Neural progenitor cell (in vitro differentiated cells): ENCODE data around the gene EHD2. TPM values are rescaled to one million over a fixed set of nuclear protein-coding genes. Genes with fewer than 3 reads are reported as not detected.

Source experiments
- DNase-seq: peaks from one replicate; pipeline ENCODE4 v3.0.0-alpha.2; 2016; ENCODE audit warnings: low spot score
- H2AFZ ChIP-seq: fragments of 200-600 bp; sonication (generic); replicated peaks from 2 replicates; pipeline ENCODE4 v1.6.1; 2016; ENCODE audit warnings: antibody characterized with exemption
- H3F3A ChIP-seq: fragments of 200-600 bp; sonication (generic); 2 replicates; pipeline ENCODE4 v1.6.1; 2016; ENCODE audit warnings: antibody characterized with exemption, low read depth
- H3K27ac ChIP-seq: fragments of 200-600 bp; sonication (generic); 2 replicates; pipeline ENCODE4 v1.5.1; 2016; ENCODE audit warnings: mild to moderate bottlenecking
- H3K27me3 ChIP-seq: fragments of 200-600 bp; sonication (generic); 2 replicates; pipeline ENCODE4 v1.6.1; 2016; ENCODE audit warnings: mild to moderate bottlenecking, moderate library complexity
- H3K36me3 ChIP-seq: fragments of 200-600 bp; sonication (generic); 2 replicates; pipeline ENCODE4 v1.5.1; 2016
- H3K4me1 ChIP-seq: fragments of 200-600 bp; sonication (generic); 2 replicates; pipeline ENCODE4 v1.6.1; 2016; ENCODE audit warnings: mixed run types
- H3K4me2 ChIP-seq: fragments of 200-600 bp; sonication (generic); 2 replicates; pipeline ENCODE4 v1.6.1; 2016
- H3K4me3 ChIP-seq: fragments of 200-600 bp; sonication (generic); 2 replicates; pipeline ENCODE4 v1.5.1; 2016
- H3K79me2 ChIP-seq: fragments of 200-600 bp; sonication (generic); 2 replicates; pipeline ENCODE4 v1.6.1; 2016; ENCODE audit warnings: low read depth
- H3K9ac ChIP-seq: fragments of 200-600 bp; sonication (generic); 2 replicates; pipeline ENCODE4 v1.6.1; 2016
- H3K9me3 ChIP-seq: fragments of 200-600 bp; sonication (generic); 2 replicates; pipeline ENCODE4 v1.5.1; 2016; ENCODE audit warnings: low read depth
- H4K20me1 ChIP-seq: fragments of 200-600 bp; sonication (generic); 2 replicates; pipeline ENCODE4 v1.6.1; 2016; ENCODE audit warnings: low read depth
- H3K27ac Mint-ChIP-seq: 3 replicates; pipeline ENCODE4 v1.8.0; 2021; ENCODE audit warnings: mixed read lengths
- H3K27me3 Mint-ChIP-seq: 2 replicates; pipeline ENCODE4 v1.8.0; 2022; ENCODE audit warnings: low read depth, mild to moderate bottlenecking, inconsistent platforms, moderate library complexity, mixed read lengths; ENCODE audit not compliant: insufficient read depth
- H3K36me3 Mint-ChIP-seq: 3 replicates; pipeline ENCODE4 v1.8.0; 2021; ENCODE audit warnings: mixed read lengths
- H3K4me1 Mint-ChIP-seq: 3 replicates; pipeline ENCODE4 v1.8.0; 2021; ENCODE audit warnings: mixed read lengths
- H3K4me3 Mint-ChIP-seq: 3 replicates; pipeline ENCODE4 v1.8.0; 2021; ENCODE audit warnings: mild to moderate bottlenecking, moderate library complexity, mixed read lengths
- H3K9me3 Mint-ChIP-seq: 3 replicates; pipeline ENCODE4 v1.8.0; 2020; ENCODE audit warnings: mixed read lengths
- EZH2 ChIP-seq: fragments of 200-600 bp; sonication (generic); IDR thresholded peaks from 2 replicates; pipeline ENCODE4 v1.6.1; 2017; ENCODE audit warnings: antibody characterized with exemption, mild to moderate bottlenecking, moderate library complexity
- EZH2phosphoT487 ChIP-seq: fragments of 200-600 bp; sonication (generic); IDR thresholded peaks from 2 replicates; pipeline ENCODE4 v1.6.1; 2017; ENCODE audit warnings: antibody characterized with exemption
- total RNA-seq: library from RNA; depleted of rRNA; stranded (reverse); fragments of >200 nt; gene quantifications from 2 replicates; pipeline ENCODE4 v1.2.3, GENCODE V29; 2015; ENCODE audit warnings: low replicate concordance
- TF ChIP-seq, protein P1 (sequence below): fragments of 200-600 bp; sonication (generic); IDR thresholded peaks from 2 replicates; pipeline ENCODE4 v1.5.1; 2017; ENCODE audit warnings: antibody characterized with exemption, mild to moderate bottlenecking

Gene EHD2
- total RNA-seq, 1 donor from 2014 or later = 1.5 TPM

DNA sequence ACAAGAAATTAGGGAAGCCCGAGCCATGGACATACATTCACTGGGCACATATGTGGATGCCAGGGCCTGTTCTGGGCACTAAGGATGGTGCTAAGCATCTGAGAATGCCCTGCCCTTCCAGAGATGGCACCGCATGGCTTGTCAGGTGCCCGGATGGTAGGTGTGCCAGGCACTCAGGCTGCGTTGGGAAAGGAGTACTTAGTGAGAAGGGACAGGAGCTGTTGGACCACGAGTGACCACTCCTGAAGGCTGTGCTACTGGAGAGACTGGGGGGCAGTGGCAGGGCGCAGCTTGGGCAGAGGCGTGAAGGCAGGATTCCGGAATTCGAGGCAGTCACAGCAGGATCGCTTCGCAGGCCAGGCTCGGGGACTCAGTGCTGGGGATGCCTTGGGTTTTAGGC, 38.0 kb upstream of the EHD2 start:
- no peaks in the 10 kb centered on the region for H3F3A ChIP-seq
- H3K9ac ChIP-seq = no peak overlapping the region
- peaks cover 16% of the 10 kb centered on the region for H3K79me2 ChIP-seq
- no peaks in the 10 kb centered on the region for H3K9me3 Mint-ChIP-seq
- no peaks in the 10 kb centered on the region for H3K4me1 ChIP-seq
- peaks cover 10% of the 10 kb centered on the region for H4K20me1 ChIP-seq
- TF ChIP-seq, protein P1, sequence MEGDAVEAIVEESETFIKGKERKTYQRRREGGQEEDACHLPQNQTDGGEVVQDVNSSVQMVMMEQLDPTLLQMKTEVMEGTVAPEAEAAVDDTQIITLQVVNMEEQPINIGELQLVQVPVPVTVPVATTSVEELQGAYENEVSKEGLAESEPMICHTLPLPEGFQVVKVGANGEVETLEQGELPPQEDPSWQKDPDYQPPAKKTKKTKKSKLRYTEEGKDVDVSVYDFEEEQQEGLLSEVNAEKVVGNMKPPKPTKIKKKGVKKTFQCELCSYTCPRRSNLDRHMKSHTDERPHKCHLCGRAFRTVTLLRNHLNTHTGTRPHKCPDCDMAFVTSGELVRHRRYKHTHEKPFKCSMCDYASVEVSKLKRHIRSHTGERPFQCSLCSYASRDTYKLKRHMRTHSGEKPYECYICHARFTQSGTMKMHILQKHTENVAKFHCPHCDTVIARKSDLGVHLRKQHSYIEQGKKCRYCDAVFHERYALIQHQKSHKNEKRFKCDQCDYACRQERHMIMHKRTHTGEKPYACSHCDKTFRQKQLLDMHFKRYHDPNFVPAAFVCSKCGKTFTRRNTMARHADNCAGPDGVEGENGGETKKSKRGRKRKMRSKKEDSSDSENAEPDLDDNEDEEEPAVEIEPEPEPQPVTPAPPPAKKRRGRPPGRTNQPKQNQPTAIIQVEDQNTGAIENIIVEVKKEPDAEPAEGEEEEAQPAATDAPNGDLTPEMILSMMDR = no peak
- TF ChIP-seq EZH2phosphoT487 (no peak), EZH2 (no peak)
- H3K36me3 Mint-ChIP-seq = peaks cover 32% of the 10 kb centered on the region
- no peak overlapping the region for H3K4me2 ChIP-seq
- H2AFZ ChIP-seq = no peak overlapping the region
- H3K9me3 ChIP-seq = no peaks in the 10 kb centered on the region
- no peak overlapping the region for H3K4me3 ChIP-seq
- H3K36me3 ChIP-seq = no peaks in the 10 kb centered on the region
- no peak overlapping the region for H3K27ac ChIP-seq
- no peaks in the 10 kb centered on the region for H3K27me3 ChIP-seq
- H3K27me3 Mint-ChIP-seq = peaks cover under 1% of the 10 kb centered on the region
- no peaks in the 10 kb centered on the region for H3K4me1 Mint-ChIP-seq
- H3K4me3 Mint-ChIP-seq = no peak overlapping the region
- peak overlapping the region; percentile 11 for H3K27ac Mint-ChIP-seq
- no peak for DNase-seq

DNA sequence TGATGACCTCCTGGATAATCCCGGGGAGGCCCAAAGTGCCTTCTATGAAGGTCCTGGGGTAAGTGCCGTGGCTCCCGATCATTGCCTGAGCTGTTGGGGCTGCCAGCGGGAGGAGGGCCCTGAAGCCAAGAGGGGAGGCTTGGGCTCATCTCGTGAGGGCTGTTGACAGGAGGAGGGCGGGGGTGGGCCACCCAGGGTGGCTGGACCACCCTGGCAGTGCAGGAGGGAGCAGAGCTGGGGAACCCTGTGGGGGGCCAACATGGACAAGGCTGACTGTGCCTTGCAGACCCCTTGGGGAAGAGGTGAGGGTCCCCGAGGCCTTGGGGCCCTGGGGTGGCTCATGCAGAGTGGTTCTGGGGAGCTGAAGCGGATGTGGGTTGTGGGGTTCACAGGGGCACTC, 37.4 kb upstream of the EHD2 start:
- no peak overlapping the region for H3K27ac Mint-ChIP-seq
- H3K4me1 ChIP-seq = no peaks in the 10 kb centered on the region
- no peak overlapping the region for H3K4me3 Mint-ChIP-seq
- no peaks in the 10 kb centered on the region for H3K9me3 ChIP-seq
- no peaks in the 10 kb centered on the region for H3K36me3 ChIP-seq
- H3K9ac ChIP-seq = no peak overlapping the region
- no peaks in the 10 kb centered on the region for H3K4me1 Mint-ChIP-seq
- DNase-seq = no peak
- no peak for TF ChIP-seq EZH2phosphoT487
- TF ChIP-seq EZH2 = no peak
- TF ChIP-seq, protein P1 = no peak
- no peaks in the 10 kb centered on the region for H3K27me3 ChIP-seq
- H4K20me1 ChIP-seq = peaks cover 5% of the 10 kb centered on the region
- H2AFZ ChIP-seq = no peak overlapping the region
- no peak overlapping the region for H3K27ac ChIP-seq
- H3K4me2 ChIP-seq = no peak overlapping the region
- H3F3A ChIP-seq = no peaks in the 10 kb centered on the region
- peaks cover 10% of the 10 kb centered on the region for H3K79me2 ChIP-seq
- no peak overlapping the region for H3K4me3 ChIP-seq
- no peaks in the 10 kb centered on the region for H3K27me3 Mint-ChIP-seq
- peaks cover 28% of the 10 kb centered on the region for H3K36me3 Mint-ChIP-seq
- no peaks in the 10 kb centered on the region for H3K9me3 Mint-ChIP-seq

DNA sequence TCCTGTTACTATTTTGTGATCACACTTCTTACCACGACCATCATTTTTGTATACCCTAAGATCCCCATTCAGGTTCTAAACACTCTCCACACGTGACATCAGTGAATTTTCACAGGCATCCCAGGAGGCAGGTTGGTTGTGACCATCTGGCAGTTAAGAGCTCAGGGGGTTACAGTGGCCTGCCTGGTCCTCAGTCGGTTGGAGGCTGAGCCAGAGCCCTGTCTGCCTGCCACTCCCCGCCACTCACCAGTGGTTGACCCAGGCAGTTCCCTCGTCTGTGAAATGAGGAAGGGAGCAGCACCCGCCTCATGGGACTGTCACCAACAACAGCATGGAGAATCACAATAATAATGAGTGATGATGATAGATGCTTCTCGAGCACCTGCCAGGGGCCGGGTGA, 36.4 kb upstream of the EHD2 start:
- Mint-ChIP-seq H3K27me3 (no peaks in the 10 kb centered on the region), H3K4me1 (no peaks in the 10 kb centered on the region), H3K27ac (no peak overlapping the region), H3K36me3 (peaks cover 25% of the 10 kb centered on the region), H3K9me3 (no peaks in the 10 kb centered on the region), H3K4me3 (no peak overlapping the region)
- no peak overlapping the region for H2AFZ ChIP-seq
- DNase-seq = no peak
- H4K20me1 ChIP-seq = peaks cover 4% of the 10 kb centered on the region
- H3K4me2 ChIP-seq = no peak overlapping the region
- no peaks in the 10 kb centered on the region for H3K36me3 ChIP-seq
- no peaks in the 10 kb centered on the region for H3F3A ChIP-seq
- no peak overlapping the region for H3K9ac ChIP-seq
- H3K4me1 ChIP-seq = no peaks in the 10 kb centered on the region
- H3K27ac ChIP-seq = no peak overlapping the region
- H3K27me3 ChIP-seq = no peaks in the 10 kb centered on the region
- peaks cover under 1% of the 10 kb centered on the region for H3K79me2 ChIP-seq
- no peaks in the 10 kb centered on the region for H3K9me3 ChIP-seq
- H3K4me3 ChIP-seq = no peak overlapping the region
- TF ChIP-seq, protein P1 = no peak
- no peak for TF ChIP-seq EZH2phosphoT487
- TF ChIP-seq EZH2 = no peak
